Raji (cell line): ENCODE results near the gene SPARCL1.

Experiments used
- POLR2A ChIP-seq: IDR thresholded peaks from 2 replicates; pipeline ENCODE4 v1.6.1; 2011; ENCODE audit warnings: low read depth, low read length, control low read depth; ENCODE audit not compliant: insufficient read depth

Gene SPARCL1

GRCh38 chr4:87547016-87547708 is 18.0 kb upstream of the SPARCL1 start:
- TF ChIP-seq POLR2A: no peak

GRCh38 chr4:87545052-87545451 is 15.9 kb upstream of the SPARCL1 start:
- no peak for TF ChIP-seq POLR2A

- TF ChIP-seq POLR2A: no peak
Measured at GRCh38 chr4:87543835-87544461, 14.8 kb upstream of the SPARCL1 start.

DNA sequence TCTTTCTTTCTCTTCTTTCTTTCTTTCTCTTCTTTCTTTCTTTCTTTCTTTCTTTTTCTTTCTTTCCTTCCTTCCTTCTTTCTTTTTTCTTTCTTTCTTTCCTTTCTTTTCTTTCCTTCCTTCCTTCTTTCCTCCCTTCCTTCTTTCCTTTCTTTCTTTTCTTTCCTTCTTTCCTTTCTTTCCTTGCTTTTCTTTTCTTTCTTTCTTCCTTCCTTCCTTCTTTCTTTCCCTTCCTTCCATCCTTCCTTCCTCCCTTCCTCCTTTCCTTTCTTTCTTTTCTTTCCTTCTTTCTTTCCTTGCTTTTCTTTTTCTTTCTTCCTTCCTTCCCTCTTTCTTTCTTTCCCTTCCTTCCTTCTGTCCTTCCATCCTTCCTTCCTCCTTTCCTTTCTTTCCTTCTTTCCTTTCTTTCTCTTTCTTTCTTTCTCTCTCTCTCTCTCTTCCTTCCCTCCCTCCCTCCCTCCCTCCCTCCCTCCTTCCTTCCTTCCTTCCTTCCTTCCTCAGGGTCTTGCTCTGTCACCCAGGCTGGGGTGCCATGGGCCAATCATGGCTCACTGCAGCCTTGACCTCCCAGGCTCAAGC is 13.6 kb upstream of the SPARCL1 start:
- no peak for TF ChIP-seq POLR2A

GRCh38 chr4:87541956-87542709 is 13.0 kb upstream of the SPARCL1 start:
- TF ChIP-seq POLR2A: no peak

DNA sequence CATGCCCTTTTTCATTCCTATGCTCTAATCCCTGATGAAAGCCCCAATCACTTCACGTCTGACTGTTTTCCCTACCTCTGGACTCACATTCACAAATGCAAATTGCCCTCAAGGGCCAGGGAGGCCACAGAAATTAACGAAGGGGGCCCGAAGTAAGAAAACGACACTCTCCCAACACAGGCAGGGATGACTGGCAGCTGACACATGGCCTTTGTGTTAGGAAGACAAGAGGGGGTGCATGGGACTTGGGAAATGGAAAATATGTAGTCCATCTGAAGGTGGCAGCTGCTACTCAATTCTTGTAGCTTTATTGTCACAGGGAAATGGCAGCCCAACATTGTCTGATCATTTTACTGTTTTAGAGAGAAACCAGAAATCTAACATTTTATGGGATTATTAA is 12.3 kb upstream of the SPARCL1 start:
- TF ChIP-seq POLR2A: no peak

DNA sequence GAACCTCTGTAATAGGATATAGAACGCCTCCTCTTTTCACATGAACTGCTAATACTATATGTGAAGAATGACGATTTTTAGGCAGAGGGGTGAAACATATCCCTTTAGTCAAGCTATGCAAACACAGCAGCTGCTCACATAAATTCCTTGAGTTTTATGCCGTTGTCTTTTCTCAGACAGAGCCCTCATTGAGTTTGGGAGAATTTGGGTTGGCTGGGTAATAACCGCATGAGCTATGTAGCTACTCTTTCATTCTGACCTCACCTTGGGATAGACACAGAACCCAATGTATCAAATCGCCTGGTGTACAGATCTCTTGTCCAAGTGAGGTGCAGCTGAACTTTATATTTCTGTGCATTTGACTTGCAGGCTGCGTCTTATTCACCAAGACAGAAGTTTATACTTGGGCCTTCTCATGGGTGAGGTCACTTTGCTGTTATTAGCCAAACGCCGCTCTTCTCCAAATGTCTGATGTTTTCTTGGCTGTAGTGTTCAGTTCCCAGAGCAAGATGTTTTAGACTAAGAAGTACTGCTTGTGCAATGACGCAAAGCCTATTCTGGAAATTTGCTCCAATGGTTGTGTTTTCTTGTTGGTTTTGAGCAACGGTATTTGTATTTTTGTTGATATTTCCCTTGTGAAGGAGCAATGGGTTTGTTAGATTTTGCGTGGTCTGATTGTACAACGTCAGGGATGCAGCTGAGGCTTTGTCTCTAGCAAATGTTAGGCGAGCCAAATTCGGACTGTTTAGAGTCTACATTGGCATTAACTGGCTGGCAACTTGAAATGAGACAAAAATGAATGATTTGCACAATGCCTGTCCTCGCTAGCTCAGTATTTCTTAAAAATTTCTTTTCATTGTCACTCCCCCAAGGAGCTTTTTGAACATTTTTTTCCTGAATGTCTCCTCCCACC is 11.2 kb upstream of the SPARCL1 start:
- no peak for TF ChIP-seq POLR2A

- no peak for TF ChIP-seq POLR2A
Measured at GRCh38 chr4:87532907-87533306, 3.7 kb upstream of the SPARCL1 start.

- no peak for TF ChIP-seq POLR2A
Measured at GRCh38 chr4:87532109-87532508, 2.9 kb upstream of the SPARCL1 start.

GRCh38 chr4:87531621-87532020 is 2.4 kb upstream of the SPARCL1 start:
- no peak for TF ChIP-seq POLR2A

DNA sequence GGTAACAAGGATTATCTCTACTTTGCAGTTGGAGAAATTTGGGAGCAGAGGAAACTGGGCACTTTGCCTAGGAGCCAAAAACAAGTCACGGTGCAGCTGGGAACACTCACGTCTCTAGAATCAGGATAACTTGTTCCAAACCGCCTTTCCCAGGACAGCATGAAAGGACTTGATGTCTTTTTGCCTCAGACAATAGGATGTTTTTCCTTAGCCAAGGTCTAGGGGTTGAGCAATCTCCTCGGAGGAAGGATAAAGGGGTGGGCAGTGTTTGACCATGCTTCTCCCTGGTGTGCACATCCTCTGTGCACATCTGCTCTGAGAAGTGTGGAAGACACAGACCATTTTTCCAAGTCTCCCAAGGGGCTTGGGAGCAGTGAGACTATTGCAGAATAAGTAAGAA is 1.7 kb upstream of the SPARCL1 start:
- TF ChIP-seq POLR2A: no peak

GRCh38 chr4:87530229-87530628 is 1.1 kb upstream of the SPARCL1 start:
- no peak for TF ChIP-seq POLR2A

DNA sequence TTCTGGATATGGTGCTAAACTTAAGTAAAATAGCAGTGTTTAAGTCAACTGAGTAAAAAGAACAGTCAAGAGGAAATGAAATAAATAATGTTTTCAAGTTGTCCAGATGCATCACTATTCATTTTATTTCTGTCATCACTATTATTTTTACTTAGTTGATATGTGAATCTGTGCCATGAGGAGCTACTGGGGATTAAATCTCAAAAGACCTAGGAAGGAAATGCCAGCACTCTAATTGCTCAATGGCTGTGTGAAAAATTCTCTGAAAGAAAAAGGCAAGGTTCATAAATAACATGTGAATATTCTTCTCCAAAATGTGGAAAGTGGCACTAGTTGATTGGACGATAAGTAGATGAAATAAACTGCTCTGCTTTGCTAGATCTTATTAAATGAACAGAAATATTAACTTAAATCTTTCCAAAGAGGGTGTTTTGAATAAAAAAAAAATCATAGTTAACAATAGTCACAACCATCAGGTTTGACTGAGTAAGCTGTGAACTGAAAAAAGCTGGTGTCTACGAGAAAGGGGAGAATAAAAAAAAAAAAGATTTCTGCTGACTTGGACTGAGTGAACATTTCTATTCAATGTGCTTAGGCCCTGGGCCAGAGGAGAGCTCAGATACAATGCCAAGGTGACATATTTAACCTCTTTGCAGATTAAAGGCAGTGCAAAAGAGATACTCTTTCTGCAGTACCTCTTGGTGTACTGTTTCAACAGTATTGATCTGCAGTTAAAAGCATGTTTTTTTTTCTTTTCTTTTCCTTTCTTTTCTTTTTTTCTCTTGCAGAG is 1.6 kb downstream of the SPARCL1 start:
- no peak for TF ChIP-seq POLR2A
